Muscle of leg (tissue), 11 donors: ENCODE results near the gene PCNX4. TPM values are rescaled to one million over a fixed set of nuclear protein-coding genes. Genes with fewer than 3 reads are reported as not detected.

ENCODE experiments used
- DNase-seq: peaks from one replicate; pipeline ENCODE4 v3.0.0; 2013
- H3K27ac ChIP-seq: one replicate; pipeline ENCODE4 v1.5.1; 2013; ENCODE audit warnings: mild to moderate bottlenecking, low read length, control low read depth
- H3K27me3 ChIP-seq: one replicate; pipeline ENCODE4 v1.6.1; 2013; ENCODE audit warnings: low read length; ENCODE audit not compliant: control insufficient read depth, insufficient read depth
- H3K36me3 ChIP-seq: one replicate; pipeline ENCODE4 v1.6.1; 2013; ENCODE audit warnings: low read length; ENCODE audit not compliant: control insufficient read depth, insufficient read depth
- H3K4me1 ChIP-seq: one replicate; pipeline ENCODE4 v1.6.1; 2013; ENCODE audit warnings: low read length; ENCODE audit not compliant: control insufficient read depth, insufficient read depth
- H3K4me3 ChIP-seq: one replicate; pipeline ENCODE4 v1.5.1; 2013; ENCODE audit warnings: low read length, control low read depth
- H3K9me3 ChIP-seq: replicated peaks from 2 replicates; pipeline ENCODE4 v1.6.1; 2013; ENCODE audit warnings: low read depth, low read length; ENCODE audit not compliant: control insufficient read depth
- WGBS: methylation state at CpG from one replicate; pipeline ENCODE4 v1.1.5; 2013; ENCODE audit warnings: missing lambda C conversion rate; ENCODE audit not compliant: insufficient coverage; 5-methylcytosine and 5-hydroxymethylcytosine counted together
- polyA plus RNA-seq, 8 donors: library from polyadenylated mRNA; unstranded; fragments of 120-200 nt; gene quantifications; one replicate each; pipeline versions ENCODE4 v1.2.1 to v1.2.3, GENCODE V29; 2013; ENCODE audit warnings: inconsistent platforms in 1 of 8, low replicate concordance in 1 of 8; ENCODE audit not compliant: insufficient read length in 8 of 8, insufficient read depth in 1 of 8
- total RNA-seq: library from RNA; stranded (reverse); fragments of 120-200 nt; gene quantifications from one replicate; pipeline ENCODE4 v1.2.4, GENCODE V29; 2013

The PCNX4 gene
- total and polyA plus RNA-seq, 9 donors, result 44.5 to 67.3 (median 48.8) TPM

DNA sequence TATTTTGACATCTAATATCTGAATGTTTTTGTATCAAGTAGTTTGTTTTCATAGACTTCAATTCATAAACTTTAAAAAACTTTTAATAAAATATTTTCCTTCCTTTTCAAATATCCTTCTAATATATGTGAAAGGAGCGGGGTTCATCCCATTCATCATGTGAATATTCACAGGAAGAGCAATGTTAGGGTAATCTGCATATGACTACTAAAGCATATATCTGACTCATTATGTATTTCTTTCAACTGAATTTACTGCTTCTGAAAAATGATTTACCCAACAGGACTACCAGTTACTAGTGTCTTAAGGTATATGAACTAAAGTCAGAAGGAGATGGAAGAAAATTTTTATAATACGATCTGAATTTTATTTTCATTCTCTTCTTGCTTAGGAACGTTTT lies 43.0 kb downstream of the PCNX4 start:
- DNase-seq, result no peak
- Histone ChIP-seq H3K4me1 (no peaks in the 10 kb centered on the region), H3K27me3 (no peaks in the 10 kb centered on the region), H3K36me3 (peaks cover 10% of the 10 kb centered on the region), H3K9me3 (no peaks in the 10 kb centered on the region), H3K4me3 (no peak overlapping the region), H3K27ac (no peak overlapping the region)
- no CpG with 5 or more reads among the region's 3 CpGs for WGBS

DNA sequence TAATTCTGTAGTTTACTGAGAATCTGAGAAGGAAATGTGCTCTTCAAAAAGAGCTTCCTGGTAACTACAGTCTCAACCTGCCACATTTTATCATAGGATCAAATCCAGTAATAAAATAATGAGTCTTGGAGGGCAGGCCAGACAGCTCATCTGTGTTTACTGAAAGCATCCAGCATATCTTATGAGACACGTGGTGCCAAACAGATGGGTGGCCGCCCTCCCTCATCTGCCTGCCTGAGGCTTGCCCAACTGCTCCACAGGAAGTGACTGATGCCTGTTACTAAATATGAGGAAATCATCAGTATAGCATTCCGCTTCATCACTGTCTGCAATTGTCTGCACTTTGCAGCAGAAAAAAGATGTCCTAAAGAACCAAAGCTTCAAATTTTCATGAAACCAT lies 60.0 kb downstream of the PCNX4 start:
- no peak overlapping the region for H3K4me3 ChIP-seq
- no peaks in the 10 kb centered on the region for H3K27me3 ChIP-seq
- H3K27ac ChIP-seq, result peak overlapping the region; percentile 25
- H3K36me3 ChIP-seq, result peaks cover 23% of the 10 kb centered on the region
- no peaks in the 10 kb centered on the region for H3K4me1 ChIP-seq
- 67% methylated on average over 1 of the region's 3 CpGs for WGBS
- H3K9me3 ChIP-seq, result no peaks in the 10 kb centered on the region
- peak; percentile 69 for DNase-seq

DNA sequence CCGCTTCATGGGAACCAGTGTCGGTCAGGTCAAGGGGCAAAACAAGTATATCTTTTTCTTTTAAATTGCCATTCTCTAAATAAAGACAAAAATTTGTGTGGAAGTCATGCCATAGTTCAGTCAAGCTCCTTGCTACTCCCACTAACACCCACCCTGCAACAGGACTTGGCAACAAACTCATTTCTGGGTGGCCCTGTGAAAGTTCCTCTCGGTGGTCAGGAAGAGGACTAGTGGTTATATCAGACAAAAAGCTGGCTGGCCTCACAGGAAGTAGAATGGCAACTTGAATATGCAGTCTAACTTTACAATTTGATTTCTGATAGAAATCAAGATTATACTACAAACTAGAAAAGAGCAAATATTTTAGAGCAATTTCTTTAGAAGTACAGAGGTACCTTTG lies 62.3 kb downstream of the PCNX4 start:
- H3K4me1 ChIP-seq, result no peaks in the 10 kb centered on the region
- no peaks in the 10 kb centered on the region for H3K27me3 ChIP-seq
- no CpG with 5 or more reads among the region's 3 CpGs for WGBS
- H3K36me3 ChIP-seq, result peaks cover 17% of the 10 kb centered on the region
- no peaks in the 10 kb centered on the region for H3K9me3 ChIP-seq
- peak; percentile 7 for DNase-seq
- H3K4me3 ChIP-seq, result no peak overlapping the region
- no peak overlapping the region for H3K27ac ChIP-seq

DNA sequence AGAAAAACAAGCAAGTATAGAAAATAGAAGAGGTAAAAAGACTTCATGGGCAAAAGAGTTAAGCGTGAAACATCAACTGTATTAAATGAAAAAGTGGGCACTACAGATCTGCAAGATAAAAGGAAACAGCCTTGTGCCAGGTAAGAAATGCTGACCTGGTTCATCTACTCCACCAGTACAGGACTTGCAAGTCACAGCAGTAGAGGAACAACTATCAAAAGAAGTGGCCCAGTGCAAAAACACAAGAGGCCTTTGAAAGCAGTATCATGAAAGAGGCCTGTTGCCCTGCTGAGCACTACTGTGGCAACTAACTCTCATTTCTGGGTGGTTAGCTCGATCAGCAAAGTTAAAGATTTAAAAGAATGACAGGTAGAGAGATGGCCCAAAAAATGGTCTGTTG lies 62.9 kb downstream of the PCNX4 start:
- no peaks in the 10 kb centered on the region for H3K4me1 ChIP-seq
- WGBS, result 100% methylated on average over 1 of the region's 2 CpGs

DNA sequence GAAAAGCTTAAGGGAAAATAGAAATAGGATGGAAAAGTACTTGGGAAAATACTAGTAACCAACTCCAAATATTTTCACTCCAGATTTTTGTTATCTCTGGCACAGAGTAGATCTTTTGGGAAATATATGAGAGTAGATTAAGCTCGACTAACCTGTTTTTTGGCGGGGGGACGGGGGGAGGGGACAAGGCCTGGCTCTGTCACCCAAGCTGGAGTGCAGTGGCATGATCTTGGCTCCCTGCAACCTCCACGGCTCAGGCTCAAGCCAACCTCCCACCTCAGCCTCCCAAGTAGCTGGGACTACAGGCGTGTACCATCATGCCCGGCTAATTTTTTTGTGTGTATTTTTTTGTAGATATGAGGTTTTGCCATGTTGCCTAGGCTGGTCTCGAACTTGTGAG lies 68.7 kb downstream of the PCNX4 start:
- H3K9me3 ChIP-seq, result no peaks in the 10 kb centered on the region
- no peak for DNase-seq
- peaks cover 7% of the 10 kb centered on the region for H3K4me1 ChIP-seq
- H3K27me3 ChIP-seq, result no peaks in the 10 kb centered on the region
- WGBS, result 100% methylated on average over 2 of the region's 7 CpGs
- H3K27ac ChIP-seq, result no peak overlapping the region
- no peaks in the 10 kb centered on the region for H3K36me3 ChIP-seq
- no peak overlapping the region for H3K4me3 ChIP-seq

More for the DNA sequence above, 62.9 kb downstream of the PCNX4 start:
- H3K4me3 ChIP-seq, result no peak overlapping the region
- no peak for DNase-seq
- H3K27ac ChIP-seq, result no peak overlapping the region
- H3K9me3 ChIP-seq, result no peaks in the 10 kb centered on the region
- H3K36me3 ChIP-seq, result peaks cover 14% of the 10 kb centered on the region
- no peaks in the 10 kb centered on the region for H3K27me3 ChIP-seq

DNA sequence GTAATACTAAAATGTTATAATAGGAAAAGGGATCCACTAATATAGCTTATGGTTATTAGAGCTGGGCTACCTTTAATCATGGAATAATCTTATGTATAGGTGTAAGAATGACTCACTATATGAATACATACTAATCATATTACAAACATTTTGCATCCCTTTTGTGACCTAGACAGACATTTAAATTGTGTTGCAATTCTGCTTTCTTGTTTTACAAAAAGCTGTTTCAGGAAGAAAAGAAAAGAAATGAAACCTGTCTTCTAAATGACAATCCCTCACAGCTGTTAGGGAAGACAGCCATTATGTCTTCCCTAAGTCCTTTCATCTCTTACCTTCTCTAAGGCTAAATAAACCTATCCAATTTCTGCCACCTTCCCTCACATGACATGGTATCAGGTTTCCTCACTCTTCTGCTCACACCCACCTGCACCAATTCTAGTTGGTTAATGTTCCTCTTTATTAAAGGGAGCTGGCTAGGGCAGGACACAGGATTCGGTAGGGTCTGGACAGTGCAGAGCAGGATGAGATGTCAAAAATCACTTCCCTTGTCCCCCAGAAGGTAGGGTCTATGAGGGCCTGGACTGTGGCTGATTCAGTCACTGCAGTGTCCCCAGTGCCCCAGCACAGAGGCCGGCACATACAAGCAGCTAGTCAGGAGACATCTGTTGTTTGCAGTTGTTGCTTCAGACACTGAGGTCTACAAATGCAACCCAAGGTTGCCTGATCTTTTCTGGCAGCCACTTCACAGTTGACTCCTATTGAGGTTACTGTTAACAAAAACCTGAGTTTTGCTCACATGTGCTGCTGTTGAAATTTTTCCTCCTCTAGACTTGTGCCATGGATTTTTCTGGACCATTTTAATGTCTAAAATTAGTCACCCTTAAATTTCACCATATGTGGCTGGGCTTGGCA lies 69.7 kb downstream of the PCNX4 start:
- no peaks in the 10 kb centered on the region for H3K27me3 ChIP-seq
- no peak overlapping the region for H3K4me3 ChIP-seq
- H3K4me1 ChIP-seq, result peaks cover 10% of the 10 kb centered on the region
- no peaks in the 10 kb centered on the region for H3K36me3 ChIP-seq
- peak overlapping the region; percentile 6 for H3K27ac ChIP-seq
- no peaks in the 10 kb centered on the region for H3K9me3 ChIP-seq
- DNase-seq, result peak; percentile 52
- WGBS, result 50% methylated on average over 1 of the region's 2 CpGs

DNA sequence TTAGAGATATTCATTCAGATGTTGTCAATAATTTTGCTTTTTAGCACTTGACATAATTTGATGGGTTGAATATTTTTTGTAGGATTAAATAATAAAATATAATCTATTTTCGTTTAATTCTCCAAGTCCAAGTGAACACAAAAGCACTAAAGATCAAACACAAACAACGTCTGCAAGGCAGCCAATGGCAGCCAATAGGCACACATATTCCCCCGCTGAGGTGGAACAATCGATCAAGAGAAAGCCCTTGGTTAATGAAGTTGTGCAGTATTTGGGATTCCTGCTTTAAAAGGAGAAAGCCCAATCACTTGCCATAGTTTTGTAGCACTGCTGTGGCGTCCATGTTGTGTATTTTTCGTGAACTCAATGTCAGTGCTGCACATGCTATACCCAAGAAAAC lies 72.0 kb downstream of the PCNX4 start:
- Histone ChIP-seq H3K36me3 (no peaks in the 10 kb centered on the region), H3K4me1 (peaks cover 10% of the 10 kb centered on the region), H3K4me3 (no peak overlapping the region), H3K9me3 (no peaks in the 10 kb centered on the region), H3K27me3 (peaks cover 2% of the 10 kb centered on the region), H3K27ac (no peak overlapping the region)
- no CpG with 5 or more reads among the region's 6 CpGs for WGBS
- peak; percentile 11 for DNase-seq

DNA sequence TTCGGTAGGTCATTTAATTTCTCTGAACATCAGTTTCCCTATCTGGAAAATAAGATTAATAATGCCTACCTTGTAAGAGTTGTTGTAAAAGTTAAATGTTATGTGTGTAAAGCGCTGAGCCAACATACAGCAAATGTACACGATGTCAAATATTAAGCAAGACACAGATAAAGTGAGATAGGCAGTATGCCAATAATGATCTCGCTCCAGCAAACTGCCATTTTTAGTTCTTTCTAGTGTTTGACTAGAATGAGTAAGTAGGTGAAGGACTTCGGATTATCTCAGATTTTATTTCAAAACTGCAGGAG lies 72.6 kb downstream of the PCNX4 start:
- peak overlapping the region; percentile 95 for H3K27ac ChIP-seq
- peaks cover 2% of the 10 kb centered on the region for H3K27me3 ChIP-seq
- WGBS, result no CpG with 5 or more reads among the region's 5 CpGs
- H3K36me3 ChIP-seq, result no peaks in the 10 kb centered on the region
- peak overlapping the region; percentile 94 for H3K4me3 ChIP-seq
- H3K4me1 ChIP-seq, result peaks cover 10% of the 10 kb centered on the region
- H3K9me3 ChIP-seq, result no peaks in the 10 kb centered on the region
- no peak for DNase-seq

DNA sequence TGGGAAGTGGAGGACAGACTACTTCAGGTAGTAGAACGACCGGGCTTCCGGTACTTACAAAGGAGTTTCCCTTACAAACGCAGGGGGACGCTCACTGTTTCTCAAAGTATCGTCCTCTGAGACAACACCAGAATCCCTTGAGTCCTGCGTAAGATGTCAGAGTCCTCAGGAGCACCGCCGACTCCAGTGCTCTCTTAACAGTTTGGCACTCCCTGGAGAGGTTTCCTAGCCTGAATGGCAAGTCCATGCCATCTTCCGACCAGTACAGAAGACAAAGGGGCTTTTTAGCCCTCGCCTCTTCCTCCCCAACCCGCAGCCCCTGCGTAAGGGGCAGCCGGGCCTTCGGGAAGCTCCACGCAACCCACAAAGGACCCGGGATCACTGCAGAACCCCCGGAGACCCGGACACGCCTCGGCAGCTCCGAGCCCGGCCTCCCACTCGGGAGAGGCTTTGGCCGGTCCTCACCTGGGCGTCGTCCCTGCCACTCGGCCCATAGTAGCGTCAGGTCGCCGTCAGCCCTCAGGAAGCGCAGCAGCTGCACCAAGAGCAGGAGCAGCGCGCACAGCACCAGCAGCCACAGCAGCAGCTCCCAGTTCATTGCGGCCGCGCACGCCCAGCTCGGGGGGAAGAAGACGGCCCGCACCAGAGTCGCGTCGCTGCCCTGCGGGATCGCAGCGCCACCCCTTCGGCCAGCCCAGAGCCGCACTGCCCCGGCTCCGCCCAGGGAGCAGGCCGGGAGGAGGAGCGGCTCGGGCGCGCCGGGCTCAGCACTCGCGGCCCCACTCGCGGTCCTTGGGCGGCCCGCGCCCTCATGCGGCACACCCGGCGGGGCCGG lies 73.2 kb downstream of the PCNX4 start, which contains the start of gene DHRS7:
DHRS7 (minus strand) TSS at position 687 of the 835 bp plus-strand sequence; CDS start at position 598, 89 bp downstream.
- WGBS, result under 1% methylated on average over 63 of the region's 68 CpGs
- peaks cover 10% of the 10 kb centered on the region for H3K4me1 ChIP-seq
- no peaks in the 10 kb centered on the region for H3K9me3 ChIP-seq
- H3K36me3 ChIP-seq, result no peaks in the 10 kb centered on the region
- peak within 1 kb of the TSS; percentile 94 for H3K4me3 ChIP-seq
- peak; percentile 93 for DNase-seq
- H3K27me3 ChIP-seq, result peaks cover 2% of the 10 kb centered on the region
- H3K27ac ChIP-seq, result peak within 1 kb of the TSS; percentile 95

DNA sequence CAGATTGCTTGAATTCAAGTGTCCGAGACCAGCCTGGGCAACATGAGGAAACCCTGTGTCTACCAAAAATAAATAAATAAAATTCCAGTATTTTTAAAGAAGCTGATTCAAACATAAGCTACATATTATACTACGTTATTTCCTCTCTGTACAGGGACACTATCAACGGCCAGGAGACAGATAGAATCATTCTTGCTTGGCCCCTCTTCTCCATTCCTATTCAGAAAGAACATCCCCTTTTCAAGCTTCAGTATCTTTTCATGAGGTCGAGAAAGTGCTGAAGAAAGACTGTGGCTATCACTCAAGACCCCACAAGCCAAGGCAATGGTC lies 73.8 kb downstream of the PCNX4 start:
- WGBS, result 0% methylated on average over 2 of the region's 4 CpGs
- H3K27ac ChIP-seq, result peak overlapping the region; percentile 48
- DNase-seq, result peak; percentile 11

More for the DNA sequence above, 73.8 kb downstream of the PCNX4 start:
- peak overlapping the region; percentile 94 for H3K4me3 ChIP-seq
- peaks cover 2% of the 10 kb centered on the region for H3K27me3 ChIP-seq
- no peaks in the 10 kb centered on the region for H3K9me3 ChIP-seq
- no peaks in the 10 kb centered on the region for H3K36me3 ChIP-seq
- peaks cover 10% of the 10 kb centered on the region for H3K4me1 ChIP-seq
